PC-9 (cell line): Measurements from ENCODE around the gene SNX6. TPM values are rescaled to one million over a fixed set of nuclear protein-coding genes. Genes with fewer than 3 reads are reported as not detected.
"Not testable (repeated sequence)": the region's sequence is repeated elsewhere in the genome, so short reads cannot be mapped to it uniquely, and the experiment has no call there.

ENCODE experiments used
- BruUV-seq: library from RNA; stranded (reverse); fragments of 400-500 nt; replicated peaks from 2 replicates; lab custom pipeline; 2021; lab: Mats Ljungman, UMichigan
- CTCF ChIA-PET: fragments of 300-600 bp; sonication (Branson Sonifier 250); formaldehyde crosslinking; loops from one replicate; lab custom pipeline; 2022; ENCODE audit warnings: antibody characterized with exemption; lab: Charles Lee
- POLR2A ChIA-PET: fragments of 300-600 bp; sonication (Branson Sonifier 250); formaldehyde crosslinking; loops from one replicate; lab custom pipeline; 2022; ENCODE audit warnings: antibody characterized with exemption; ENCODE audit not compliant: unreplicated experiment; lab: Charles Lee
- DNase-seq, 2 experiments: peaks; one replicate each; pipeline versions ENCODE4 v3.0.0 to v3.0.0-alpha.2; 2015 to 2022; ENCODE audit warnings: mixed read lengths in 1 of 2
- H2AFZ ChIP-seq: fragments of 200-600 bp; sonication (generic); 2 replicates; pipeline ENCODE4 v1.8.1; 2017; ENCODE audit warnings: antibody characterized with exemption
- H3F3A ChIP-seq: fragments of 200-600 bp; sonication (generic); 2 replicates; pipeline ENCODE4 v1.8.1; 2017; ENCODE audit warnings: antibody characterized with exemption, mild to moderate bottlenecking, low read depth; ENCODE audit not compliant: insufficient read depth
- H3K27ac ChIP-seq: fragments of 200-600 bp; sonication (generic); 2 replicates; pipeline ENCODE4 v1.6.1; 2016; ENCODE audit warnings: mixed run types
- H3K27me3 ChIP-seq: fragments of 200-600 bp; sonication (generic); 2 replicates; pipeline ENCODE4 v1.6.1; 2016; ENCODE audit warnings: low read depth, mixed run types; ENCODE audit not compliant: insufficient read depth
- H3K36me3 ChIP-seq: fragments of 200-600 bp; sonication (generic); 2 replicates; pipeline ENCODE4 v1.6.1; 2016; ENCODE audit warnings: low read depth, mixed run types
- H3K4me1 ChIP-seq: fragments of 200-600 bp; sonication (generic); replicated peaks from 2 replicates; pipeline ENCODE4 v1.6.1; 2016; ENCODE audit warnings: mixed run types; ENCODE audit not compliant: insufficient read depth
- H3K4me2 ChIP-seq: fragments of 200-600 bp; sonication (generic); 2 replicates; pipeline ENCODE4 v1.6.1; 2017; ENCODE audit warnings: mixed run types
- H3K4me3 ChIP-seq: fragments of 200-600 bp; sonication (generic); 2 replicates; pipeline ENCODE4 v1.6.1; 2016; ENCODE audit warnings: mixed run types
- H3K79me2 ChIP-seq: fragments of 200-600 bp; sonication (generic); 2 replicates; pipeline ENCODE4 v1.6.1; 2017; ENCODE audit warnings: low read depth, mixed run types
- H3K9me2 ChIP-seq: fragments of 200-600 bp; sonication (generic); 2 replicates; pipeline ENCODE4 v1.8.1; 2017; ENCODE audit warnings: mild to moderate bottlenecking; ENCODE audit not compliant: insufficient read depth
- H3K9me3 ChIP-seq: fragments of 200-600 bp; sonication (generic); 2 replicates; pipeline ENCODE4 v1.8.1; 2016; ENCODE audit warnings: low read depth; ENCODE audit not compliant: insufficient read depth
- H4K20me1 ChIP-seq: fragments of 200-600 bp; sonication (generic); 2 replicates; pipeline ENCODE4 v1.8.1; 2017; ENCODE audit not compliant: insufficient read depth
- CTCF ChIP-seq: fragments of 200-600 bp; sonication (generic); conservative IDR thresholded peaks from 2 replicates; pipeline ENCODE4 v1.6.1; 2017; ENCODE audit warnings: mixed run types, antibody characterized with exemption, mild to moderate bottlenecking, moderate library complexity
- EZH2 ChIP-seq: fragments of 200-600 bp; sonication (generic); IDR thresholded peaks from 2 replicates; pipeline ENCODE4 v1.8.0; 2017; ENCODE audit warnings: antibody characterized with exemption, low read depth
- intact Hi-C: fragments of 100-400 bp; cut with micrococcal nuclease; formaldehyde crosslinking; loops from one replicate; pipeline ENCODE4 v1.10.0; 2022; ENCODE audit not compliant: unreplicated experiment
- total RNA-seq: library from RNA; stranded (reverse); gene quantifications from 2 replicates; pipeline ENCODE4 v1.2.3, GENCODE V29; 2021

The SNX6 gene
- total RNA-seq, 1 experiment from 2014 or later: 51.8 TPM

GRCh38 chr14:34562776-34563150 lies 67.2 kb downstream of the SNX6 start:
- ChIA-PET POLR2A (no interaction called here), CTCF (no interaction called here)
- H3K27me3 ChIP-seq: no peaks in the 10 kb centered on the region
- no peak overlapping the region for H3K4me3 ChIP-seq
- no peak overlapping the region for H3K27ac ChIP-seq
- no peaks in the 10 kb centered on the region for H3K36me3 ChIP-seq
- H2AFZ ChIP-seq: no peak overlapping the region
- TF ChIP-seq CTCF (no peak), EZH2 (no peak)
- H3K4me2 ChIP-seq: no peak overlapping the region
- H3F3A ChIP-seq: no peaks in the 10 kb centered on the region
- DNase-seq: no peak
- H4K20me1 ChIP-seq: no peaks in the 10 kb centered on the region
- intact Hi-C loops: no loop called here
- H3K9me2 ChIP-seq: no peaks in the 10 kb centered on the region
- H3K9me3 ChIP-seq: no peaks in the 10 kb centered on the region
- H3K4me1 ChIP-seq: no peaks in the 10 kb centered on the region
- no peaks in the 10 kb centered on the region for H3K79me2 ChIP-seq
- no TSS peak for BruUV-seq

DNA sequence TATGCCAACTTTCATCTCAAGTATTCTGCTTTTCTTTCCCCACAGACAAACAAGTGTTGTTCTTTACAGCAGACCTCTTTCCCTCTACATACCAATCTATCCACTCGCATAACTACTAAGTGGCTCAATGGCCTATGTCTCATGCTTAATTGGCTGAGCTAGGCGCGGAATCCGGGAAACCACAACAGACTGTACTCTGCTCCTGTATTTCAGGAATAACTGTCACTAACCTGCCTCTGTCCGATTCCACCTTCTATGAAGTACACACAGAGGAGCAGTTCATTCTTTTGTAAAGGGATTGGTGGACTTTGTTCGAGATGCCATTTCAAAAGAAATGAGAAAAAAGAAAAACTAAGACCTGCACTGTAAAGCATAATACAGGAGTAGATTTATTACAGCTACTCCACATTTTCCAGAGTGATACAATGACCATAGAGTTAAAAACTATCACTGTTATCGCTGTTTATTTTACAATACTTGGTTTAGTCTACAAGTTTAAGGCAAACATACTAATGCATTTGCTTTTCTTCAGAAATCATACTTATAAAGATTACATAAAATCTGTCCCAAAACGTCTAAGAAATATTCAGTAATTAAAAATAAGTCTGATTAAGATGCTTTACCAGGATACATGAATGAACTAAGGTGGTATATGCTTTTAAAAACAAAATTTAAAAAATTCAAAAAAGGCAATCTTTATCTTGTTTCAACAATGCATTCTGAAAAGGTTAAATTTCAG lies 67.7 kb downstream of the SNX6 start:
- H3F3A ChIP-seq, H3K9me2 ChIP-seq, POLR2A ChIA-PET, H3K4me2 ChIP-seq, DNase-seq, H3K27me3 ChIP-seq, H3K36me3 ChIP-seq, H3K9me3 ChIP-seq, BruUV-seq, H3K79me2 ChIP-seq, CTCF ChIA-PET, H3K27ac ChIP-seq, intact Hi-C loops, H4K20me1 ChIP-seq, H3K4me3 ChIP-seq, H2AFZ ChIP-seq, H3K4me1 ChIP-seq: not testable (repeated sequence)

DNA sequence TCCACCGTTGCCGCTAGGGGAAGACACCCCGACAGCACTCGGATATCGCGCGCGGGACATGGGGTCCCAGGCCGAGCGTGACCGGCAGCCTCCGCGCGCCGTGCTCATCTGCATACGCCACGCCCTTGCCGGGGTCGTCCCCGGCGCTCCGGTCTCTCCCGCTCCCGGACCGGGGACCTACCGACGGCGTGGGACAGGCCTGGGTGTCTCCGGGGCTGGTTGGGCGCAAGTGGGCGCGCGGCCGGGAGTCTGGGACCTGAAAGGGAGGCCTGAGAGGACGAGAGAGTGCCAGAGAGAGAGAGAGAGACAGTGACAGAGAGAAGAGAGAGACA lies 73.5 kb downstream of the SNX6 start:
- BruUV-seq, H3K36me3 ChIP-seq, H3K27ac ChIP-seq, H3K9me3 ChIP-seq, DNase-seq, CTCF ChIA-PET, H3K4me3 ChIP-seq, intact Hi-C loops, H3K79me2 ChIP-seq, H3K27me3 ChIP-seq, POLR2A ChIA-PET, H4K20me1 ChIP-seq, H3K4me1 ChIP-seq, H2AFZ ChIP-seq, H3F3A ChIP-seq, H3K9me2 ChIP-seq, H3K4me2 ChIP-seq: not testable (repeated sequence)

DNA sequence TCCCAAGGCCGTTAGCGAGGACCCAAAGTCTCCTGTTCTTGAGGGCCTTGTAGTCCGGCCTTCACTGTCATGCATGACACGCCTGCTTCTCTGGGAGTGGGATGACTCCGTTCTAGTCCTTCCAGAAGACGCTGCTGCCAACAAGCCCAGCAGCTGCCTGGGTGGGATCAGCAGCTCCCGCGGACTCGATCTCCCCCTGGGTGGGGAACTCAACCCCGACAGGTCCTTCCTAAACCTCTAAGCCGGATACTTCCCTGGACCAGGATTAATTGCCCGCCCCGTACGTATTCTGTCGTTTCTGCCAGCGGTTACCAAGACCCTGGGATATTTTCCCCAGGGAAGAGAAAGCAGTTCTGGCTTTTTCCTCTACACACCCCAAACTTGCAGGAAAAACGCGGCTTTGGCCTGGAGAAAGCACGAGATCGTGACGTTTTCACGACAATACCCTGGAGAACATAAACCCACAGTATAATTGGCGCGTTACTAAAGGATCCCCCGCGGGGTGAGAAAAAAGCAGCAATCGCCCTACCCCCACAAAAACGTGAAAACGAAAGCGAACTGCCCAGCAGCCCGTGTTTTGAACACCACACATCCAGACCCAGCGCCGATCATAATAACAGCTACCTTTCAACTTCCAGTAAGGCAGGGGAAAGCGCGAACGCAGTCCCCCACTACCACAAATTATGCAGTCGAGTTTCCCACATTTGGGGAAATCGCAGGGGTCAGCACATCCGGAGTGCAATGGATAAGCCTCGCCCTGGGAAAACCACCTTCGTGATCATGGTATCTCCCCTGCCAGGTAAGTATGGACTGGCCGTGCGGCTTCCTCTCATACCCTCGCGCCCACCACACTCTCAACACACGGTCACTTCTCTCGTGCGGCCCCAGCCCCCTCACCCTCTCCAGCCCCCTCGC lies 74.1 kb downstream of the SNX6 start:
- H3K27ac ChIP-seq, H3K4me3 ChIP-seq, BruUV-seq, H3F3A ChIP-seq, H3K9me2 ChIP-seq, H3K27me3 ChIP-seq, H3K4me1 ChIP-seq, H3K9me3 ChIP-seq, POLR2A ChIA-PET, H2AFZ ChIP-seq, DNase-seq, intact Hi-C loops, H3K36me3 ChIP-seq, H3K79me2 ChIP-seq, CTCF ChIA-PET, H4K20me1 ChIP-seq, H3K4me2 ChIP-seq: not testable (repeated sequence)
